ENCODE measurements around the gene DENND1A.

DNA sequence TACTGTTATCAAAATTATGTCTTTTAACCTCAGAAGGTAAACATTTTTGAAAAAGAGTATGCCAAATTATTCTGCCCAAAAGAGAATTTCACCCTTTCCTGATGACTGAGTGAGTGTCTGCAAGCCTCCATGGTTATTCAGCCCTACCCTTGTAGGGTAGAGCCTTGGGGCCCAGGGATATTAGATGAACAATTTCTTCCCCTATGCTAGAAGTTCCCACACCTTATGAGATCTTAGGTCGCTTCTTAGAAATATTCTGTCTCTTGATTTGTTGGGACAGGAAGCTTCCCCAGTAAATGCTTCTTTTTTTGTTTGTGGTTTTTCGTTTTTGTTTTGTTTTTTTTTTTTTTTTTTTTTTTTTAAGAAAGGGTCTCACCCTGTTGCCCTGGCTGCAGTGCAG lies 570.8 kb downstream of the DENND1A start:
- TF ChIP-seq, protein P1, sequence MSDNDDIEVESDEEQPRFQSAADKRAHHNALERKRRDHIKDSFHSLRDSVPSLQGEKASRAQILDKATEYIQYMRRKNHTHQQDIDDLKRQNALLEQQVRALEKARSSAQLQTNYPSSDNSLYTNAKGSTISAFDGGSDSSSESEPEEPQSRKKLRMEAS (IDR thresholded peaks at IDR 0.05), result no peak
- TF ChIP-seq, protein P2, sequence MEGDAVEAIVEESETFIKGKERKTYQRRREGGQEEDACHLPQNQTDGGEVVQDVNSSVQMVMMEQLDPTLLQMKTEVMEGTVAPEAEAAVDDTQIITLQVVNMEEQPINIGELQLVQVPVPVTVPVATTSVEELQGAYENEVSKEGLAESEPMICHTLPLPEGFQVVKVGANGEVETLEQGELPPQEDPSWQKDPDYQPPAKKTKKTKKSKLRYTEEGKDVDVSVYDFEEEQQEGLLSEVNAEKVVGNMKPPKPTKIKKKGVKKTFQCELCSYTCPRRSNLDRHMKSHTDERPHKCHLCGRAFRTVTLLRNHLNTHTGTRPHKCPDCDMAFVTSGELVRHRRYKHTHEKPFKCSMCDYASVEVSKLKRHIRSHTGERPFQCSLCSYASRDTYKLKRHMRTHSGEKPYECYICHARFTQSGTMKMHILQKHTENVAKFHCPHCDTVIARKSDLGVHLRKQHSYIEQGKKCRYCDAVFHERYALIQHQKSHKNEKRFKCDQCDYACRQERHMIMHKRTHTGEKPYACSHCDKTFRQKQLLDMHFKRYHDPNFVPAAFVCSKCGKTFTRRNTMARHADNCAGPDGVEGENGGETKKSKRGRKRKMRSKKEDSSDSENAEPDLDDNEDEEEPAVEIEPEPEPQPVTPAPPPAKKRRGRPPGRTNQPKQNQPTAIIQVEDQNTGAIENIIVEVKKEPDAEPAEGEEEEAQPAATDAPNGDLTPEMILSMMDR (IDR thresholded peaks at IDR 0.05; ENCODE audit: low read depth, low read length, missing input control), result no peak
- no peak for TF ChIP-seq TAF1 (conservative IDR thresholded peaks at IDR 0.05)
- TF ChIP-seq RAD21 (IDR thresholded peaks at IDR 0.05), result no peak
- TF ChIP-seq, protein P3, sequence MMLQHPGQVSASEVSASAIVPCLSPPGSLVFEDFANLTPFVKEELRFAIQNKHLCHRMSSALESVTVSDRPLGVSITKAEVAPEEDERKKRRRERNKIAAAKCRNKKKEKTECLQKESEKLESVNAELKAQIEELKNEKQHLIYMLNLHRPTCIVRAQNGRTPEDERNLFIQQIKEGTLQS (IDR thresholded peaks at IDR 0.05), result no peak
- TF ChIP-seq NR2F2 (IDR thresholded peaks at IDR 0.05), result no peak
- TF ChIP-seq, protein P4, sequence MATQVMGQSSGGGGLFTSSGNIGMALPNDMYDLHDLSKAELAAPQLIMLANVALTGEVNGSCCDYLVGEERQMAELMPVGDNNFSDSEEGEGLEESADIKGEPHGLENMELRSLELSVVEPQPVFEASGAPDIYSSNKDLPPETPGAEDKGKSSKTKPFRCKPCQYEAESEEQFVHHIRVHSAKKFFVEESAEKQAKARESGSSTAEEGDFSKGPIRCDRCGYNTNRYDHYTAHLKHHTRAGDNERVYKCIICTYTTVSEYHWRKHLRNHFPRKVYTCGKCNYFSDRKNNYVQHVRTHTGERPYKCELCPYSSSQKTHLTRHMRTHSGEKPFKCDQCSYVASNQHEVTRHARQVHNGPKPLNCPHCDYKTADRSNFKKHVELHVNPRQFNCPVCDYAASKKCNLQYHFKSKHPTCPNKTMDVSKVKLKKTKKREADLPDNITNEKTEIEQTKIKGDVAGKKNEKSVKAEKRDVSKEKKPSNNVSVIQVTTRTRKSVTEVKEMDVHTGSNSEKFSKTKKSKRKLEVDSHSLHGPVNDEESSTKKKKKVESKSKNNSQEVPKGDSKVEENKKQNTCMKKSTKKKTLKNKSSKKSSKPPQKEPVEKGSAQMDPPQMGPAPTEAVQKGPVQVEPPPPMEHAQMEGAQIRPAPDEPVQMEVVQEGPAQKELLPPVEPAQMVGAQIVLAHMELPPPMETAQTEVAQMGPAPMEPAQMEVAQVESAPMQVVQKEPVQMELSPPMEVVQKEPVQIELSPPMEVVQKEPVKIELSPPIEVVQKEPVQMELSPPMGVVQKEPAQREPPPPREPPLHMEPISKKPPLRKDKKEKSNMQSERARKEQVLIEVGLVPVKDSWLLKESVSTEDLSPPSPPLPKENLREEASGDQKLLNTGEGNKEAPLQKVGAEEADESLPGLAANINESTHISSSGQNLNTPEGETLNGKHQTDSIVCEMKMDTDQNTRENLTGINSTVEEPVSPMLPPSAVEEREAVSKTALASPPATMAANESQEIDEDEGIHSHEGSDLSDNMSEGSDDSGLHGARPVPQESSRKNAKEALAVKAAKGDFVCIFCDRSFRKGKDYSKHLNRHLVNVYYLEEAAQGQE (IDR thresholded peaks at IDR 0.05), result no peak
- no peak for TF ChIP-seq YY1 (IDR thresholded peaks at IDR 0.05)
- no peak for TF ChIP-seq SP1 (IDR thresholded peaks at IDR 0.05)
